HEK293 (cell line): ENCODE results near the gene ZNF786.

Experiments used
- GLI2 ChIP-seq: fragments of 450-650 bp; formaldehyde crosslinking; IDR thresholded peaks from 2 replicates; pipeline ENCODE4; 2017; ENCODE audit warnings: missing biosample characterization, missing genetic modification characterization, low read depth, borderline replicate concordance
- KLF16 ChIP-seq: fragments of 450-650 bp; formaldehyde crosslinking; IDR thresholded peaks from 2 replicates; pipeline ENCODE4 v1.5.1; 2017; ENCODE audit warnings: missing biosample characterization, missing genetic modification characterization
- KLF9 ChIP-seq: fragments of 450-650 bp; formaldehyde crosslinking; IDR thresholded peaks from 2 replicates; pipeline ENCODE4 v1.5.1; 2016; ENCODE audit warnings: missing biosample characterization, missing genetic modification characterization, low read depth
- MEIS1 ChIP-seq: sonication (generic); formaldehyde crosslinking; IDR thresholded peaks from 2 replicates; pipeline ENCODE4 v1.8.1; 2022; ENCODE audit warnings: missing genetic modification reagents, mild to moderate bottlenecking, borderline replicate concordance
- MYNN ChIP-seq: fragments of 450-650 bp; formaldehyde crosslinking; IDR thresholded peaks from 2 replicates; pipeline ENCODE4 v1.5.1; 2016; ENCODE audit warnings: missing biosample characterization, missing genetic modification characterization, borderline replicate concordance
- PRDM1 ChIP-seq: fragments of 450-650 bp; formaldehyde crosslinking; IDR thresholded peaks from 2 replicates; pipeline ENCODE4; 2016; ENCODE audit warnings: missing biosample characterization, missing genetic modification characterization
- SCRT1 ChIP-seq: fragments of 450-650 bp; formaldehyde crosslinking; IDR thresholded peaks from 2 replicates; pipeline ENCODE4 v1.5.1; 2016; ENCODE audit warnings: missing biosample characterization, missing genetic modification characterization, borderline replicate concordance
- SETDB1 ChIP-seq: IDR thresholded peaks from one replicate; pipeline ENCODE4 v1.6.1; 2017; ENCODE audit warnings: mild to moderate bottlenecking, low read length, moderate library complexity, mixed read lengths; ENCODE audit not compliant: insufficient read length
- WT1 ChIP-seq: fragments of 450-650 bp; formaldehyde crosslinking; IDR thresholded peaks from 2 replicates; pipeline ENCODE4 v1.5.1; 2016; ENCODE audit warnings: missing biosample characterization, missing genetic modification characterization
- ZBTB17 ChIP-seq: fragments of 450-650 bp; formaldehyde crosslinking; IDR thresholded peaks from 2 replicates; pipeline ENCODE4 v1.5.1; 2016; ENCODE audit warnings: missing biosample characterization, missing genetic modification characterization
- ZEB2 ChIP-seq: fragments of 450-650 bp; formaldehyde crosslinking; IDR thresholded peaks from 2 replicates; pipeline ENCODE4 v1.5.1; 2016; ENCODE audit warnings: missing biosample characterization, missing genetic modification characterization
- ZIC2 ChIP-seq: fragments of 450-650 bp; formaldehyde crosslinking; IDR thresholded peaks from 2 replicates; pipeline ENCODE4 v1.5.1; 2016; ENCODE audit warnings: missing biosample characterization, missing genetic modification characterization
- ZNF112 ChIP-seq: fragments of 450-650 bp; formaldehyde crosslinking; IDR thresholded peaks from 2 replicates; pipeline ENCODE4 v1.5.0; 2017; ENCODE audit warnings: missing biosample characterization, missing genetic modification characterization
- ZNF169 ChIP-seq: fragments of 450-650 bp; formaldehyde crosslinking; IDR thresholded peaks from 2 replicates; pipeline ENCODE4 v1.5.1; 2016; ENCODE audit warnings: missing biosample characterization, missing genetic modification characterization
- ZNF2 ChIP-seq: fragments of 450-650 bp; formaldehyde crosslinking; IDR thresholded peaks from 2 replicates; pipeline ENCODE4 v1.5.1; 2016; ENCODE audit warnings: missing biosample characterization, missing genetic modification characterization
- ZNF521 ChIP-seq: fragments of 450-650 bp; formaldehyde crosslinking; IDR thresholded peaks from 2 replicates; pipeline ENCODE4 v1.5.1; 2017; ENCODE audit warnings: missing biosample characterization, mild to moderate bottlenecking, missing genetic modification characterization
- ZNF585B ChIP-seq: fragments of 450-650 bp; formaldehyde crosslinking; IDR thresholded peaks from 2 replicates; pipeline ENCODE4 v1.5.1; 2016; ENCODE audit warnings: missing biosample characterization, missing genetic modification characterization
- ZNF660 ChIP-seq: fragments of 450-650 bp; IDR thresholded peaks from 2 replicates; pipeline ENCODE4 v1.5.1; 2018; ENCODE audit warnings: missing biosample characterization, mild to moderate bottlenecking, missing genetic modification characterization
- ZNF664 ChIP-seq: fragments of 450-650 bp; formaldehyde crosslinking; IDR thresholded peaks from 2 replicates; pipeline ENCODE4 v1.5.1; 2016; ENCODE audit warnings: missing biosample characterization, missing genetic modification characterization
- ZNF701 ChIP-seq: fragments of 450-650 bp; formaldehyde crosslinking; IDR thresholded peaks from 2 replicates; pipeline ENCODE4 v1.5.1; 2016; ENCODE audit warnings: missing biosample characterization, missing genetic modification characterization
- ZNF791 ChIP-seq: fragments of 450-650 bp; formaldehyde crosslinking; IDR thresholded peaks from 2 replicates; pipeline ENCODE4 v1.5.1; 2016; ENCODE audit warnings: missing biosample characterization, missing genetic modification characterization
- ZNF792 ChIP-seq: fragments of 450-650 bp; formaldehyde crosslinking; IDR thresholded peaks from 2 replicates; pipeline ENCODE4 v1.5.1; 2016; ENCODE audit warnings: missing biosample characterization, missing genetic modification characterization
- ZNF830 ChIP-seq: fragments of 450-650 bp; IDR thresholded peaks from 2 replicates; pipeline ENCODE4 v1.5.0; 2018; ENCODE audit warnings: missing biosample characterization, missing genetic modification characterization, low read depth, mild to moderate bottlenecking, moderate library complexity
- ZNF837 ChIP-seq: fragments of 450-650 bp; formaldehyde crosslinking; IDR thresholded peaks from 2 replicates; pipeline ENCODE4 v1.5.1; 2016; ENCODE audit warnings: missing biosample characterization, missing genetic modification characterization
- ZNF843 ChIP-seq: fragments of 450-650 bp; formaldehyde crosslinking; IDR thresholded peaks from 2 replicates; pipeline ENCODE4 v1.5.1; 2016; ENCODE audit warnings: missing biosample characterization, missing genetic modification characterization
- TF ChIP-seq, protein P1 (sequence below): fragments of 450-650 bp; formaldehyde crosslinking; IDR thresholded peaks from 2 replicates; pipeline ENCODE4 v1.5.1; 2016; ENCODE audit warnings: missing biosample characterization, missing genetic modification characterization
- TF ChIP-seq, protein P2 (sequence below): fragments of 450-650 bp; formaldehyde crosslinking; IDR thresholded peaks from 2 replicates; pipeline ENCODE4 v1.5.1; 2017; ENCODE audit warnings: missing biosample characterization, mild to moderate bottlenecking, missing genetic modification characterization, moderate library complexity
- TF ChIP-seq, protein P3 (sequence below): fragments of 450-650 bp; formaldehyde crosslinking; IDR thresholded peaks from 2 replicates; pipeline ENCODE4 v1.5.1; 2016; ENCODE audit warnings: missing biosample characterization, missing genetic modification characterization, low read depth
- TF ChIP-seq, protein P4 (sequence below): fragments of 450-650 bp; formaldehyde crosslinking; IDR thresholded peaks from 2 replicates; pipeline ENCODE4 v1.5.1; 2016; ENCODE audit warnings: missing biosample characterization, missing genetic modification characterization
- TF ChIP-seq, protein P5 (sequence below): fragments of 450-650 bp; formaldehyde crosslinking; IDR thresholded peaks from 2 replicates; pipeline ENCODE4 v1.5.1; 2016; ENCODE audit warnings: missing biosample characterization, missing genetic modification characterization
- TF ChIP-seq, protein P6 (sequence below): fragments of 450-650 bp; formaldehyde crosslinking; IDR thresholded peaks from 2 replicates; pipeline ENCODE4 v1.5.1; 2016; ENCODE audit warnings: missing biosample characterization, missing genetic modification characterization
- TF ChIP-seq, protein P7 (sequence below): fragments of 450-650 bp; formaldehyde crosslinking; IDR thresholded peaks from 2 replicates; pipeline ENCODE4 v1.5.1; 2016; ENCODE audit warnings: missing biosample characterization, missing genetic modification characterization

The ZNF786 gene

DNA sequence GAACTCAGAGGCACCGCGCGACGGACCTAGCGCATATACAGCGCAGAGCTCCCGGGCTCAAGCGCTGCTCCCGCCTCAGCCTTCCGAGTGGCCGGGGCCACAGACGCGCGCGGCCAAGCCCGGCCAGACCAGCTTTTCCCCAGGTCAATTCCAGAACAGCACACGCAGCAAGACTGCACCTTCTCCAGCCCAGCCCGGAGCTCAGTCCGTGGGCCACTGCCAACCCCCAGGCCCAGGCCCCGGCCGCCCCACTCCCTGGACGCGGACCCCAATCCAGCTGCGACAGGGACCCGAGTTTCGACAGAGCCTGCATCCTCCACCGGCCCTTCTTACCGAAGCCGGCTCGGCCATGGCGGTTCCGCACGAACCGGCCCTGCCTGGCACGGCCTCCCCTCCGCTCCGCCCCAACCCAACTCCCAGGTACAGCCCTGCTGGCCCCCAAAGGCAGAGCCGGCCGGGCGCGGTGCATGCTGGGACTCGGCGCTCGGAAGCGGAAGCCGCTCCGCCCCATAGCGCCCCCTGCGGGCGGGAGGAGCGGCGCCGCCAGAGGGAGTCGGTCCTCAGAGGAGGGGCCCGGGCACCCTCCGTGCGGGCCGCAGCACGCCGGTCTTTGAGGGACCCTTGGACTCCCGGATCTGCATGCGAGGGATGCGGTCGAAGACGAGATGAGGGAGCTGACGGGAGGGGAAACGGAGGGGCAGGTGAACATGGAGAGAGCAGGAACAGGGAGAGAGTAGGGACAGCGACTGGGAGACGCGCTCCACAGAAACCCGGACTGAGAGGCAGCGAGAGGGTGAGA, 35.5 kb upstream of the ZNF786 start, which contains the start of gene ZNF425 (continued):
- TF ChIP-seq ZBTB17 (tag by site-specific recombination) (peak; percentile 97), WT1 (tag by site-specific recombination) (no peak; the same call in none of the 2 replicates), MYNN (tag by site-specific recombination) (peak; percentile 9; the same call in 1 of the 2 replicates), ZNF664 (tag by site-specific recombination) (peak; percentile 30; the same call in 1 of the 2 replicates), ZNF701 (no peak), ZNF2 (tag by site-specific recombination) (peak; percentile 99), GLI2 (tag by site-specific recombination) (no peak), SCRT1 (tag by site-specific recombination) (no peak), ZEB2 (tag by site-specific recombination) (peak; percentile 98), ZIC2 (tag by site-specific recombination) (peak; percentile 64), ZNF791 (tag by site-specific recombination) (no peak), ZNF585B (no peak), ZNF830 (tag by site-specific recombination) (no peak), PRDM1 (tag by site-specific recombination) (0 out of 2 replicates have a peak, but pooled peaks have one; percentile 13), KLF9 (peak; percentile 13; the same call in 1 of the 2 replicates), SETDB1 (no peak), ZNF112 (tag by site-specific recombination) (no peak), ZNF843 (tag by site-specific recombination) (peak; percentile 72), ZNF169 (tag by site-specific recombination) (no peak), ZNF660 (tag by site-specific recombination) (peak; percentile 77), MEIS1 (no peak), ZNF837 (tag by site-specific recombination) (peak; percentile 91; the same call in 1 of the 2 replicates), ZNF521 (tag by site-specific recombination) (no peak), ZNF792 (tag by site-specific recombination) (peak; percentile 83; the same call in 1 of the 2 replicates), KLF16 (tag by site-specific recombination) (peak; percentile 84; the same call in 1 of the 2 replicates)
- TF ChIP-seq, protein P1, sequence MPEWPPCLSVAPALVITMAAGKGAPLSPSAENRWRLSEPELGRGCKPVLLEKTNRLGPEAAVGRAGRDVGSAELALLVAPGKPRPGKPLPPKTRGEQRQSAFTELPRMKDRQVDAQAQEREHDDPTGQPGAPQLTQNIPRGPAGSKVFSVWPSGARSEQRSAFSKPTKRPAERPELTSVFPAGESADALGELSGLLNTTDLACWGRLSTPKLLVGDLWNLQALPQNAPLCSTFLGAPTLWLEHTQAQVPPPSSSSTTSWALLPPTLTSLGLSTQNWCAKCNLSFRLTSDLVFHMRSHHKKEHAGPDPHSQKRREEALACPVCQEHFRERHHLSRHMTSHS (tag by site-specific recombination), result no peak
- TF ChIP-seq, protein P2, sequence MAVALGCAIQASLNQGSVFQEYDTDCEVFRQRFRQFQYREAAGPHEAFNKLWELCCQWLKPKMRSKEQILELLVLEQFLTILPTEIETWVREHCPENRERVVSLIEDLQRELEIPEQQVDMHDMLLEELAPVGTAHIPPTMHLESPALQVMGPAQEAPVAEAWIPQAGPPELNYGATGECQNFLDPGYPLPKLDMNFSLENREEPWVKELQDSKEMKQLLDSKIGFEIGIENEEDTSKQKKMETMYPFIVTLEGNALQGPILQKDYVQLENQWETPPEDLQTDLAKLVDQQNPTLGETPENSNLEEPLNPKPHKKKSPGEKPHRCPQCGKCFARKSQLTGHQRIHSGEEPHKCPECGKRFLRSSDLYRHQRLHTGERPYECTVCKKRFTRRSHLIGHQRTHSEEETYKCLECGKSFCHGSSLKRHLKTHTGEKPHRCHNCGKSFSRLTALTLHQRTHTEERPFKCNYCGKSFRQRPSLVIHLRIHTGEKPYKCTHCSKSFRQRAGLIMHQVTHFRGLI (tag by site-specific recombination), result peak; percentile 68; the same call in 1 of the 2 replicates
- TF ChIP-seq, protein P3, sequence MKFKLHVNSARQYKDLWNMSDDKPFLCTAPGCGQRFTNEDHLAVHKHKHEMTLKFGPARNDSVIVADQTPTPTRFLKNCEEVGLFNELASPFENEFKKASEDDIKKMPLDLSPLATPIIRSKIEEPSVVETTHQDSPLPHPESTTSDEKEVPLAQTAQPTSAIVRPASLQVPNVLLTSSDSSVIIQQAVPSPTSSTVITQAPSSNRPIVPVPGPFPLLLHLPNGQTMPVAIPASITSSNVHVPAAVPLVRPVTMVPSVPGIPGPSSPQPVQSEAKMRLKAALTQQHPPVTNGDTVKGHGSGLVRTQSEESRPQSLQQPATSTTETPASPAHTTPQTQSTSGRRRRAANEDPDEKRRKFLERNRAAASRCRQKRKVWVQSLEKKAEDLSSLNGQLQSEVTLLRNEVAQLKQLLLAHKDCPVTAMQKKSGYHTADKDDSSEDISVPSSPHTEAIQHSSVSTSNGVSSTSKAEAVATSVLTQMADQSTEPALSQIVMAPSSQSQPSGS (tag by site-specific recombination), result no peak
- TF ChIP-seq, protein P4, sequence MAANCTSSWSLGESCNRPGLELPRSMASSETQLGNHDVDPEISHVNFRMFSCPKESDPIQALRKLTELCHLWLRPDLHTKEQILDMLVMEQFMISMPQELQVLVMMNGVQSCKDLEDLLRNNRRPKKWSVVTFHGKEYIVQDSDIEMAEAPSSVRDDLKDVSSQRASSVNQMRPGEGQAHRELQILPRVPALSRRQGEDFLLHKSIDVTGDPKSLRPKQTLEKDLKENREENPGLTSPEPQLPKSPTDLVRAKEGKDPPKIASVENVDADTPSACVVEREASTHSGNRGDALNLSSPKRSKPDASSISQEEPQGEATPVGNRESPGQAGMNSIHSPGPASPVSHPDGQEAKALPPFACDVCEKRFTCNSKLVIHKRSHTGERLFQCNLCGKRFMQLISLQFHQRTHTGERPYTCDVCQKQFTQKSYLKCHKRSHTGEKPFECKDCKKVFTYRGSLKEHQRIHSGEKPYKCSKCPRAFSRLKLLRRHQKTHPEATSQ (tag by site-specific recombination), result no peak; the same call in none of the 2 replicates
- TF ChIP-seq, protein P5, sequence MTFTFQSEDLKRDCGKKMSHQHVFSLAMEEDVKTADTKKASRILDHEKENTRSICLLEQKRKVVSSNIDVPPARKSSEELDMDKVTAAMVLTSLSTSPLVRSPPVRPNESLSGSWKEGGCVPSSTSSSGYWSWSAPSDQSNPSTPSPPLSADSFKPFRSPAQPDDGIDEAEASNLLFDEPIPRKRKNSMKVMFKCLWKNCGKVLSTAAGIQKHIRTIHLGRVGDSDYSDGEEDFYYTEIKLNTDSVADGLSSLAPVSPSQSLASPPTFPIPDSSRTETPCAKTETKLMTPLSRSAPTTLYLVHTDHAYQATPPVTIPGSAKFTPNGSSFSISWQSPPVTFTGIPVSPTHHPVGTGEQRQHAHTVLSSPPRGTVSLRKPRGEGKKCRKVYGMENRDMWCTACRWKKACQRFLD, result peak; percentile 64; the same call in 1 of the 2 replicates
- TF ChIP-seq, protein P6, sequence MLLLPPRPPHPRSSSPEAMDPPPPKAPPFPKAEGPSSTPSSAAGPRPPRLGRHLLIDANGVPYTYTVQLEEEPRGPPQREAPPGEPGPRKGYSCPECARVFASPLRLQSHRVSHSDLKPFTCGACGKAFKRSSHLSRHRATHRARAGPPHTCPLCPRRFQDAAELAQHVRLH (tag by site-specific recombination), result peak; percentile 61; the same call in 1 of the 2 replicates
- TF ChIP-seq, protein P7, sequence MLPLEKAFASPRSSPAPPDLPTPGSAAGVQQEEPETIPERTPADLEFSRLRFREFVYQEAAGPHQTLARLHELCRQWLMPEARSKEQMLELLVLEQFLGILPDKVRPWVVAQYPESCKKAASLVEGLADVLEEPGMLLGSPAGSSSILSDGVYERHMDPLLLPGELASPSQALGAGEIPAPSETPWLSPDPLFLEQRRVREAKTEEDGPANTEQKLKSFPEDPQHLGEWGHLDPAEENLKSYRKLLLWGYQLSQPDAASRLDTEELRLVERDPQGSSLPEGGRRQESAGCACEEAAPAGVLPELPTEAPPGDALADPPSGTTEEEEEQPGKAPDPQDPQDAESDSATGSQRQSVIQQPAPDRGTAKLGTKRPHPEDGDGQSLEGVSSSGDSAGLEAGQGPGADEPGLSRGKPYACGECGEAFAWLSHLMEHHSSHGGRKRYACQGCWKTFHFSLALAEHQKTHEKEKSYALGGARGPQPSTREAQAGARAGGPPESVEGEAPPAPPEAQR (tag by site-specific recombination), result no peak
